ENCODE measurements around the gene CPED1. TPM values are rescaled to one million over a fixed set of nuclear protein-coding genes. Genes with fewer than 3 reads are reported as not detected.

Gene CPED1
- total RNA-seq, 1 experiment from 2014 or later, result 0.13 TPM

DNA sequence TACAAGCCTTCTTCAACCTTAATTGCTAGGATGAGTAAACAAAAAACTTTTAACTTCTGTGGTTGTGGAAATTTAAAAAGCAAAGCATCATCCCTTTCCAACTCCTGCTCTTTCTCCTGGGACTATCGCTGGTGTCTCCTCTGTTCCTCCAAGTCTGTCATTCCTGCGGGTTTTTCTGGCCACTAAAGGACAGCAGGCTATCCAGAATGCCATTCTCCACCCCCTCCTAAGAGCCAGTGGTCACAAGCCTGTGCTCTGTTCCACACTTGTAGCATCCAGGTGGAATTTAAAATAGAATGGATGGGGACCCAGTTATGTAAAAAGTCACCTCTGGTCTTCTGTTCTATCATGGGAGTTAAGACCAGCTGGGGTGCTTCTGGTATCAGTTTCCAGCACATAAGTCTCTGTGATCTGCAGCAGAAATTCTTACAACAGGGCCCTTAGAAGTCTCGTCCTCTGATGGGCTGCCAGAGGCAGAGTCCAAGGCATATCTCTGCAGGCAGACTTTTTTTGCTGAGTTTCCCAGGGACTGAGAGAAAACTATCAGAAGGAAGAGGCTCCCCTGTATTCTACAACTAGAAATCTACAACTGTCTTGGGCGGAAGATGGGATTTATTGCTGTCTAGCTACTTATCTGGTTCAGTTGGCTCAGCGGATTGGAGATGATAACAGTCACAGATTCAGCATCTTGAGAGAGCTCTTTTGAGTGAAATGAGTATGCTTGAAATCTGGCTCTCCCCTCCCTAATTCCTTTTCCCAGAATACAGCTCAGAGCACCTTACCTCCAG lies 335.2 kb downstream of the CPED1 start:
- H4K8ac ChIP-seq (replicated peaks; ENCODE audit: insufficient read length, low read depth, low read length), result no peak overlapping the region
- no peaks in the 10 kb centered on the region for H3K9me3 ChIP-seq (ENCODE audit: control insufficient read depth, low read depth, low read length)
- Mint-ChIP-seq H3K4me1 (no peaks in the 10 kb centered on the region), H3K27ac (no peak overlapping the region), H3K4me3 (no peak overlapping the region), H3K9me3 (no peaks in the 10 kb centered on the region; a peak in 1 of 5 replicates), H3K27me3 (ENCODE audit: low read depth) (peaks cover 13% of the 10 kb centered on the region), H3K36me3 (ENCODE audit: insufficient read depth in 1 of 3, low read depth in 3 of 3) (no peaks in the 10 kb centered on the region; a peak in 1 of 7 replicates)
- H3K79me1 ChIP-seq (ENCODE audit: insufficient read depth, low read depth, low read length, poor library complexity, severe bottlenecking), result no peaks in the 10 kb centered on the region
- H3K14ac ChIP-seq (ENCODE audit: insufficient read depth, low read length), result no peak overlapping the region
- no peak overlapping the region for H3K56ac ChIP-seq (ENCODE audit: insufficient read length, low read depth, low read length)
- H2BK20ac ChIP-seq (ENCODE audit: low read depth, low read length, poor library complexity, severe bottlenecking), result no peak overlapping the region
- no peak for DNase-seq
- no peak overlapping the region for H3K18ac ChIP-seq (ENCODE audit: insufficient read length, low read depth, low read length)
- H3K4me2 ChIP-seq (ENCODE audit: insufficient read depth, insufficient read length, low read length), result no peak overlapping the region
- no peak for TF ChIP-seq CTCF (conservative IDR thresholded peaks at IDR 0.05)
- no peak overlapping the region; the same call in 1 of the 2 replicates for H2BK15ac ChIP-seq (ENCODE audit: low read depth, low read length)
- H3K79me2 ChIP-seq (ENCODE audit: insufficient read depth, low read length), result no peaks in the 10 kb centered on the region
- H2BK12ac ChIP-seq (ENCODE audit: insufficient read length, low read depth, low read length), result no peak overlapping the region
- H3K23ac ChIP-seq (ENCODE audit: insufficient read length, low read depth, low read length), result no peak overlapping the region
- H4K5ac ChIP-seq (ENCODE audit: insufficient read length, low read depth, low read length), result no peak overlapping the region
- no peaks in the 10 kb centered on the region for H3K23me2 ChIP-seq (ENCODE audit: insufficient read length, low read depth, low read length, poor library complexity, severe bottlenecking)
- H4K20me1 ChIP-seq (ENCODE audit: control insufficient read depth, insufficient read depth, insufficient read length), result no peaks in the 10 kb centered on the region
- no peak overlapping the region for H4K91ac ChIP-seq (ENCODE audit: insufficient read length, low read depth, low read length)
- H3K9ac ChIP-seq (ENCODE audit: extremely low read depth, insufficient read length, low read length), result no peak overlapping the region
- H2BK5ac ChIP-seq (ENCODE audit: insufficient read length, low read length), result no peak overlapping the region
- no peak overlapping the region for H2AFZ ChIP-seq (ENCODE audit: low read length)
- no peak overlapping the region for H2AK5ac ChIP-seq (ENCODE audit: insufficient read length, low read length)
- peaks cover 8% of the 10 kb centered on the region; the same call in 1 of the 2 replicates for H3K27me3 ChIP-seq (ENCODE audit: insufficient read depth, low read length)
- no peaks in the 10 kb centered on the region for H3K4me1 ChIP-seq (ENCODE audit: insufficient read depth, low read length)
- H3K4ac ChIP-seq (ENCODE audit: low read depth, low read length), result no peak overlapping the region
- no peak overlapping the region for H3K27ac ChIP-seq (ENCODE audit: insufficient read length, low read depth, low read length)
- no peak overlapping the region for H2BK120ac ChIP-seq (ENCODE audit: low read depth, low read length, poor library complexity, severe bottlenecking)
- WGBS (ENCODE audit: extremely low coverage, insufficient read length, low lambda C conversion rate), result no CpG with 5 or more reads among the region's 5 CpGs
- no peak overlapping the region for H3T11ph ChIP-seq (ENCODE audit: low read length)

Measured in H9 (cell line).